Fibroblast of pulmonary artery (primary cell): Measurements from ENCODE around the gene UPF1.

Experiments used
- DNase-seq: peaks from one replicate; pipeline ENCODE4 v3.0.0-alpha.2; 2010; ENCODE audit warnings: low read depth
- H3K4me3 ChIP-seq: replicated peaks from 2 replicates; pipeline ENCODE4 v1.5.1; 2011; ENCODE audit warnings: low read depth, mild to moderate bottlenecking, control low read depth, low read length, moderate library complexity
- TF ChIP-seq, protein P1 (sequence below): IDR thresholded peaks from 2 replicates; pipeline ENCODE4 v1.5.1; 2011; ENCODE audit warnings: mild to moderate bottlenecking, control low read depth, low read length, inconsistent platforms; ENCODE audit errors: missing control alignments

UPF1 gene

DNA sequence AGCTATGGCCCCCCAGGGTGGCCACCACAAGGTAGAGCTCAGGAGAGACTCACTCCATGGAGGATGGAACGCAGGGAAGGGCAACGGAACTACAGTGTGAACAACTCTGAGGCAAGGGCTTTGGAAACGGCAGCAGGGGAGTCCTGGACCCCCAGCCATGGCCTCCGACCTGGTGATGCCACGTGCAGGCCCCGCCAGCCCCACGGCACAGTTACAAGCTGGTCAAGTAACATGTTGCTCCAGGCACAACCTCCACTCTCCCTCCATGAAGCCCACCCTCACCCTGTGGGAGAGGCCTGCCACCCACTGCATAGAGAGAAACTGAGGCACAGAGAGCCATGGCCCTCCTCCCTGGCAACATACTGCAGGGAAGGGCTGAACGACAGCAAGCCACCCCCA is 73.3 kb downstream of the UPF1 start:
- DNase-seq: no peak
- TF ChIP-seq, protein P1, sequence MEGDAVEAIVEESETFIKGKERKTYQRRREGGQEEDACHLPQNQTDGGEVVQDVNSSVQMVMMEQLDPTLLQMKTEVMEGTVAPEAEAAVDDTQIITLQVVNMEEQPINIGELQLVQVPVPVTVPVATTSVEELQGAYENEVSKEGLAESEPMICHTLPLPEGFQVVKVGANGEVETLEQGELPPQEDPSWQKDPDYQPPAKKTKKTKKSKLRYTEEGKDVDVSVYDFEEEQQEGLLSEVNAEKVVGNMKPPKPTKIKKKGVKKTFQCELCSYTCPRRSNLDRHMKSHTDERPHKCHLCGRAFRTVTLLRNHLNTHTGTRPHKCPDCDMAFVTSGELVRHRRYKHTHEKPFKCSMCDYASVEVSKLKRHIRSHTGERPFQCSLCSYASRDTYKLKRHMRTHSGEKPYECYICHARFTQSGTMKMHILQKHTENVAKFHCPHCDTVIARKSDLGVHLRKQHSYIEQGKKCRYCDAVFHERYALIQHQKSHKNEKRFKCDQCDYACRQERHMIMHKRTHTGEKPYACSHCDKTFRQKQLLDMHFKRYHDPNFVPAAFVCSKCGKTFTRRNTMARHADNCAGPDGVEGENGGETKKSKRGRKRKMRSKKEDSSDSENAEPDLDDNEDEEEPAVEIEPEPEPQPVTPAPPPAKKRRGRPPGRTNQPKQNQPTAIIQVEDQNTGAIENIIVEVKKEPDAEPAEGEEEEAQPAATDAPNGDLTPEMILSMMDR: no peak
- no peak overlapping the region for H3K4me3 ChIP-seq

DNA sequence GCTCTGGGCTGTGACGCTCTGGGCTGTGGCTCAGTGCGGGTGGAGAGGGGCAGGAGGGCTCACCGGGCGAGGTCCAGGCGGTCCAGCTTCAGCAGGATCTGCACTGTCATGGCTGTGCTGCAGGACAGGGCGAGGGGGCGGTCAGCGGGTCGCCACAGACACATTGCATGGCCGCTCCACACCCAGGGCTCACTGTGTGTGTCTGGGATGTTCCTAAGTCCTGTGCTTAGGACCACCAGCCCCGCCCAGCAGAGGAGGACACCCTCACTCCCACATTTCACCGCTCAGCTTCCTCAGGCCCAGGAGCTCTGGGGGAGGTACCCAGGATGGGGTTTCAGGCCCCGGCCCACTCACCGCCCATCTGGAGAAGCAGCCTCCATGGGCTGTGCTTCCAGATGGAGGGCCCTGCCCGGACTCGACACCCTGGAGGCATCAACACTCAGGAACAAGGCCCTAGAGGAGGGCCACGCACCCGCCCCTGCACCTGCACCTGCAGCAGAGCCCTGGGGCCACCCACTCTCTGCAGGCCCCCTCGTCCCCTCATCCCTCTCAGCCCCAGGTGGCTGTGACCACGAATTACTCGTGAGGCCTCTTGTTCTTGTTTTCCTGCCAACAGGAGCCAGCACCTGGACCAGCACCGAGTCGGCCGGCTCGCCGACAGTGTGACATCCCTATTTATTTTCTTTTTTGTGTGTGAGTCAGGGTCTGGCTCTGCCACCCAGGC is 73.9 kb downstream of the UPF1 start:
- no peak for DNase-seq
- no peak overlapping the region for H3K4me3 ChIP-seq
- TF ChIP-seq, protein P1: no peak

GRCh38 chr19:18906605-18907519 is 75.1 kb downstream of the UPF1 start:
- TF ChIP-seq, protein P1: no peak
- H3K4me3 ChIP-seq: no peak overlapping the region
- DNase-seq: no peak

DNA sequence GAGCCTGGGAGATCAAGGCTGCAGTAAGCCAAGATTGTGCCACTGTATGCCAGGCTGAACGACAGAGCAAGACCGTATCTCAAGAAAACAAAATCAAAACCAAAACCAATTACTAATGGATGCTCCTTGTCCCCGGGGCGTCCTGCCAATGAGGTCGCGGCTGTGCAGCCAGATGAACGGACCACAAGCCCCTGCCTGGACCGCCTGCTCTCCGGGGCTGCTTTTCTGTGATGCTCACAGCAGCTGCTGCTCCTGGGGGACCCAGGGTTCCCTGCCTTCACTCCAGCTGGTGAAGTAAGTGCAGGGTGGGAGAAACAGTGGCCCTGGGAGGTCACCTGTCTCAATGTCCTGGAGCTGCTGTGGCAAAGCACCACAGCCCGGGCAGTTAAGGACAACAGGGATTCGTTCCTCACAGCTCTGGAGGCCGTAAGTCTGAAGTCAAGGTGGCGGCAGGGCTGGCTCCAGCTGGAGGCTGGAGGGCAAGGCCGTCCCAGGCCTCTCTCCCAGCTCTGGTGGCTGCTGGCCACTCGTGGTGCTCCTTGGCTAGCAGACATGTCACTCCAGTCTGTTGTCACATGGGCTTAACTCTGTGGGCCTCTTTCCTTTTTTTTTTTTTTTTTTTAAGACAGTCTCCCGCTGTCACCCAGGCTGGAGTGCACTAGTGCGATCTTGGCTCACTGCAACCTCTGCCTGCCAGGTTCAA is 77.3 kb downstream of the UPF1 start:
- no peak overlapping the region for H3K4me3 ChIP-seq
- TF ChIP-seq, protein P1: no peak
- no peak for DNase-seq

DNA sequence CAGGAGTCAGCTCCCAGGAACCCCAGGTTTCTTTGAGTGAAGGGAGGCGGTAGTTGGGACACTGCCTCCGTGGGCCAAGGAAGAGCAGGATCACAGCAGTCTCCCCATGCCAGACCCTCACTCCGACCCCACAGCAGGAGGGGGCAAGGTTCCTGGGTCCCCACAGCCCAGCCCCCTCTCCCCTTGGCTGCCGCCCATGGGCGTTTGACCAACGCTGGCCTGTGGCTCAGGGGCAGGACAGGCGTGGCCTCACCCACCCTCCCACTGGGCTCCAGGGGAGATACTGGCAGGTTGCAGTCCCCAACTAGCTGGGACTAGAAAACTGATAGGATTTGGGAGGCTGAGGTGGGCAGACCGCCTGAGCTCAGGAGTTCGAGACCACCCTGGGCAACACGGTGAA is 78.3 kb downstream of the UPF1 start:
- DNase-seq: no peak
- TF ChIP-seq, protein P1: no peak
- H3K4me3 ChIP-seq: no peak overlapping the region

GRCh38 chr19:18910801-18911436 is 79.2 kb downstream of the UPF1 start:
- no peak overlapping the region for H3K4me3 ChIP-seq
- no peak for DNase-seq
- TF ChIP-seq, protein P1: no peak
